NCI-H510A (cell line): ENCODE results near the gene COPS6.

ENCODE experiments used
- DNase-seq: peaks from one replicate; lab custom pipeline; 2025; lab: John Stamatoyannopoulos, UW

COPS6 gene

GRCh38 chr7:100088621-100089457 lies at the start of gene COPS6:
Gene COPS6 (plus strand): TSS chr7:100088969. CDS start chr7:100088991, 22 bp downstream.
- DNase-seq, result peak; percentile 48

- no peak for DNase-seq
Observed at GRCh38 chr7:100040575-100040974, 48.2 kb upstream of the COPS6 start.

- DNase-seq, result no peak
Observed at GRCh38 chr7:100044718-100045117, 44.1 kb upstream of the COPS6 start.

- DNase-seq, result no peak
Observed at GRCh38 chr7:100048680-100049079, 40.1 kb upstream of the COPS6 start.

GRCh38 chr7:100049441-100050291 lies 39.1 kb upstream of the COPS6 start, which contains the start of gene ZSCAN21:
Gene ZSCAN21 (plus strand): TSS chr7:100049774. CDS start chr7:100057007, 7,233 bp downstream.
- peak; percentile 38 for DNase-seq

- DNase-seq, result no peak
Observed at GRCh38 chr7:100051611-100052010, 37.2 kb upstream of the COPS6 start.

- DNase-seq, result peak; percentile 29
Observed at GRCh38 chr7:100053215-100053614, 35.6 kb upstream of the COPS6 start.

- no peak for DNase-seq
Observed at GRCh38 chr7:100057006-100057405, 31.8 kb upstream of the COPS6 start.

- DNase-seq, result no peak
Observed at GRCh38 chr7:100059251-100059739, 29.5 kb upstream of the COPS6 start.

- DNase-seq, result no peak
Observed at GRCh38 chr7:100061518-100062193, 27.1 kb upstream of the COPS6 start.

- no peak for DNase-seq
Observed at GRCh38 chr7:100063376-100063775, 25.4 kb upstream of the COPS6 start.

GRCh38 chr7:100064162-100064561 lies 24.6 kb upstream of the COPS6 start:
- no peak for DNase-seq

GRCh38 chr7:100065452-100066186 lies 23.1 kb upstream of the COPS6 start:
- DNase-seq, result no peak

GRCh38 chr7:100066953-100067352 lies 21.8 kb upstream of the COPS6 start:
- DNase-seq, result no peak

GRCh38 chr7:100069991-100070390 lies 18.8 kb upstream of the COPS6 start:
- DNase-seq, result no peak

GRCh38 chr7:100071018-100071723 lies 17.6 kb upstream of the COPS6 start:
- no peak for DNase-seq

GRCh38 chr7:100072462-100072861 lies 16.3 kb upstream of the COPS6 start:
- no peak for DNase-seq

GRCh38 chr7:100074841-100075240 lies 13.9 kb upstream of the COPS6 start:
- no peak for DNase-seq

- DNase-seq, result no peak
Observed at GRCh38 chr7:100075418-100075817, 13.4 kb upstream of the COPS6 start.

- no peak for DNase-seq
Observed at GRCh38 chr7:100077205-100077604, 11.6 kb upstream of the COPS6 start.
